ENCODE measurements around the gene GFM1. TPM values are rescaled to one million over a fixed set of nuclear protein-coding genes. Genes with fewer than 3 reads are reported as not detected.

Gene GFM1
- total RNA-seq, 6 experiments from 2014 or later, result 41.6 to 46.4 (median 44.1) TPM

DNA sequence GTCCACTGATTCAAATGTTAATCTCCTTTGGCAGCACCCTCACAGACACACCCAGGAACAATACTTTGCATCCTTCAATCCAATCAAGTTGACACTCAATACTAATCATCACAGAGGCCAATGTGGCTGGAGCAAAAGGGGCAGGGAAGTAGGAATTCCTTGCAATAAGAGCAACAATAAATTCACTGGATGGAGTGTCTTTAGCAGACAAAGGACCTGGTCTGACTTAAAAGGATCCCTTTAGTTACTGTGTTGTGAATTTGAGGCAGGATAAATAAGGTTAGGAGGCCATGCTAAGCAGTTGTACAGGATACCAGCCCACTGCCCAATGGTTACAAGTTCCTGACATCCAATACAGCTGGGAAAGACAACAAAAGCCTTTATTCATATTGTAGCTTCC is 12.3 kb upstream of the GFM1 start:
- no peaks in the 10 kb centered on the region for H3K4me1 Mint-ChIP-seq (ENCODE audit: low read depth)
- H3K36me3 Mint-ChIP-seq (ENCODE audit: low read depth), result 0 out of 2 replicates have a peak, but pooled peaks cover 5% of the 10 kb centered on the region
- peaks cover 9% of the 10 kb centered on the region for H3K27me3 Mint-ChIP-seq (ENCODE audit: insufficient read depth)
- no peak overlapping the region for H3K27ac Mint-ChIP-seq
- no peak overlapping the region for H3K4me3 Mint-ChIP-seq
- H3K9me3 Mint-ChIP-seq, result peaks cover 6% of the 10 kb centered on the region; the same call in 1 of the 2 replicates
- DNase-seq, result no peak
- TF ChIP-seq, protein P1, sequence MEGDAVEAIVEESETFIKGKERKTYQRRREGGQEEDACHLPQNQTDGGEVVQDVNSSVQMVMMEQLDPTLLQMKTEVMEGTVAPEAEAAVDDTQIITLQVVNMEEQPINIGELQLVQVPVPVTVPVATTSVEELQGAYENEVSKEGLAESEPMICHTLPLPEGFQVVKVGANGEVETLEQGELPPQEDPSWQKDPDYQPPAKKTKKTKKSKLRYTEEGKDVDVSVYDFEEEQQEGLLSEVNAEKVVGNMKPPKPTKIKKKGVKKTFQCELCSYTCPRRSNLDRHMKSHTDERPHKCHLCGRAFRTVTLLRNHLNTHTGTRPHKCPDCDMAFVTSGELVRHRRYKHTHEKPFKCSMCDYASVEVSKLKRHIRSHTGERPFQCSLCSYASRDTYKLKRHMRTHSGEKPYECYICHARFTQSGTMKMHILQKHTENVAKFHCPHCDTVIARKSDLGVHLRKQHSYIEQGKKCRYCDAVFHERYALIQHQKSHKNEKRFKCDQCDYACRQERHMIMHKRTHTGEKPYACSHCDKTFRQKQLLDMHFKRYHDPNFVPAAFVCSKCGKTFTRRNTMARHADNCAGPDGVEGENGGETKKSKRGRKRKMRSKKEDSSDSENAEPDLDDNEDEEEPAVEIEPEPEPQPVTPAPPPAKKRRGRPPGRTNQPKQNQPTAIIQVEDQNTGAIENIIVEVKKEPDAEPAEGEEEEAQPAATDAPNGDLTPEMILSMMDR (IDR thresholded peaks at IDR 0.05), result no peak

DNA sequence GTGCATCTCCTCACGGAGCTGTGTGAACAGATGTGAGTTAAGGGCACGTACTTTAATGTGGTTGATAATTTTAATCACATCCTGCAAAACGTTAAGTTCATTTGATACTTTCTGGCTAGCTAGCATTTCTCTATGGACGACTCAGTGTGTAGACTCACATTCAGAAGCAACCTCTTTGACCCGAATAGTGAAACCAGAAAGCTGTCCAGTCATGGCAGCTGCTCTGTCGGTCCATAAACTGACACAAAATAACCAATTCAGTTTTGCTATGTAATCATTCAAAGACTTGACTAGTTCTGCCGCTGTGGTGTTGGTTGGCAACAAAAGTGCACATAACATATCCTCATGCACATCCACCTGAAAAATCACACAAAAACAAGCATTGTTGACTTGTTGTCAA is 3.7 kb upstream of the GFM1 start:
- Mint-ChIP-seq H3K27ac (no peak overlapping the region), H3K9me3 (no peaks in the 10 kb centered on the region), H3K36me3 (ENCODE audit: low read depth) (no peaks in the 10 kb centered on the region), H3K27me3 (ENCODE audit: insufficient read depth) (peaks cover 2% of the 10 kb centered on the region; the same call in 1 of the 2 replicates), H3K4me3 (no peak overlapping the region), H3K4me1 (ENCODE audit: low read depth) (peaks cover 13% of the 10 kb centered on the region)
- TF ChIP-seq, protein P1 (IDR thresholded peaks at IDR 0.05), result no peak
- no peak for DNase-seq

DNA sequence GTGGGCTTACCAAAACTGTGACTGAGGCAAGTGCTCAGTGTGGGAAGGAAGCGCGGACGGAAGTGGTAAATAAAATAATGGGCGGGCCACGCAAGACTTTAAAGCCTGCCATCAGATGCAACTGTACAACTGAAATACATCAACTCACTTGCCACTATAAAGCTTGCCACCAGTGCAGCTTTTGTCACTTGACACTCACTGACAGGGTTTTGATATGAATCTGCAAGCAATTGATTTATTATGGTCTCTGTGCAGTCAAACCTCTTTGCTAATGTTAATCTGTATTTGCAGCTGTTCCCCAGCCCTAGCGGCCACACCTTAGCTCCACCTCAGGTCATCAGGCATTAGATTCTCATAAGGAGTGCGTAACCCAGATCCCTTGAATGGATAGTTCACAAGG is 2.3 kb upstream of the GFM1 start:
- no peaks in the 10 kb centered on the region for H3K9me3 Mint-ChIP-seq
- H3K4me1 Mint-ChIP-seq (ENCODE audit: low read depth), result peaks cover 24% of the 10 kb centered on the region
- DNase-seq, result no peak
- no peak overlapping the region for H3K4me3 Mint-ChIP-seq
- peaks cover 2% of the 10 kb centered on the region; the same call in 1 of the 2 replicates for H3K27me3 Mint-ChIP-seq (ENCODE audit: insufficient read depth)
- no peak overlapping the region for H3K27ac Mint-ChIP-seq
- TF ChIP-seq, protein P1 (IDR thresholded peaks at IDR 0.05), result no peak
- H3K36me3 Mint-ChIP-seq (ENCODE audit: low read depth), result no peaks in the 10 kb centered on the region; the same call in 1 of the 2 replicates

DNA sequence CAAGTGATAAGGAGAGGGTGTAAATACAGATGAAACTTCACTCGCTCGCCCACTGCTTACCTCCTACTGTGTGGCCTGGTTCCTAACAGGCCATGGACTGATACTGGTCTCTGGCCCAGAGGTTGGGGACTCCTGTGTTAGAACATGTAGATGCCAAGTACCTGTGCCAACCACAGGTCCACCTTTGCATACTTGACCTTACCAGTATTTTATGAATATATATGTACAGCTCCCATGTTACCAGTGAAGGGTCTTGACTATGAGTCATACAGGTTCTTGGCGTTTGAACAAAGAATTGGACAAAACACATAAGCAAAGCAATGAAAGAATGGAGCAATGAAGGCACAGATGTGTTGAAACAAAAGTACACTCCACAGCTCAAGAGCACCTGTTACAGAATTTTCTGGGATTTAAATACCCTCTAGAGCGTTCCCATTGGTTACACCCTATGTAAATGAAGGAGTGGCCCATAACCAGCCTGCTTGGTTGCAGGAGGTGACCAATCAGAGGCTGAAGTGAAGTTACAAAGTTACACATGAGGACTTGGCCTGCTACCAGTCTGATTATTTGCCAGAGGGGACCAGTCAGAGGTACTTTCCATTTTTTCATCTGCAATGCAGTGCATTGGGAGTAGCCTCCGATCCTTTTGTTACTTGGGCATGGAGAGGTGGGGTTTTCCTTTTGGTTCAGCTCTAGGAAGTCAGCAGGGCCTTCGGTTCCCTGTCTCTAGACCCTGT is 1.7 kb upstream of the GFM1 start:
- TF ChIP-seq, protein P1 (IDR thresholded peaks at IDR 0.05), result no peak
- H3K27me3 Mint-ChIP-seq (ENCODE audit: insufficient read depth), result peaks cover 2% of the 10 kb centered on the region; the same call in 1 of the 2 replicates

DNA sequence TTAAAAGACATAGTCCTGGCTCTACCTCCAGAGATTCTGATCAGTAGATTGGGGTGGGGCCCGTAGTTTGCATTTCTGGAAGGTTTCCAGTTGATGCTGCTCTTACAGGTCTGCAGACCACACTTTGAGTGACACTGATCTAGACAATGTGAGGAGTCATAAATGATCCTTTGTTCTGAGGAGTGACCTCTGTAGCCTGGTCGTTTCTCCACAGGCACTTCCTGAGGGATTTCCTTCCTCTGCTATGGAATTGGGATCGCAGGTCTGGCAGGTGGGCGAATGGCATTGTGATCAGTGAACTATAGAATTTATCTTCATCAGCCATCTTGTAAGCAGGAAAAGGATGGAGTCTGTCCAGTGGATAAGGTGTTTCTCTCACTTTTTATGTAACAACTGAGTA is 5.5 kb downstream of the GFM1 start:
- no peak for DNase-seq
- Mint-ChIP-seq H3K36me3 (ENCODE audit: low read depth) (peaks cover 26% of the 10 kb centered on the region), H3K9me3 (no peaks in the 10 kb centered on the region), H3K27me3 (ENCODE audit: insufficient read depth) (no peaks in the 10 kb centered on the region), H3K4me1 (ENCODE audit: low read depth) (peaks cover 19% of the 10 kb centered on the region), H3K27ac (no peak overlapping the region), H3K4me3 (no peak overlapping the region)
- TF ChIP-seq, protein P1 (IDR thresholded peaks at IDR 0.05), result no peak

More for the DNA sequence above, 1.7 kb upstream of the GFM1 start:
- no peaks in the 10 kb centered on the region for H3K9me3 Mint-ChIP-seq
- H3K4me3 Mint-ChIP-seq, result no peak overlapping the region
- peaks cover under 1% of the 10 kb centered on the region; the same call in 1 of the 2 replicates for H3K36me3 Mint-ChIP-seq (ENCODE audit: low read depth)
- no peak overlapping the region for H3K27ac Mint-ChIP-seq
- DNase-seq, result no peak
- peaks cover 24% of the 10 kb centered on the region for H3K4me1 Mint-ChIP-seq (ENCODE audit: low read depth)
